ENCODE measurements around the gene LCNL1. TPM values are rescaled to one million over a fixed set of nuclear protein-coding genes. Genes with fewer than 3 reads are reported as not detected.

The LCNL1 gene
- total RNA-seq, 1 experiment from 2014 or later = not detected

DNA sequence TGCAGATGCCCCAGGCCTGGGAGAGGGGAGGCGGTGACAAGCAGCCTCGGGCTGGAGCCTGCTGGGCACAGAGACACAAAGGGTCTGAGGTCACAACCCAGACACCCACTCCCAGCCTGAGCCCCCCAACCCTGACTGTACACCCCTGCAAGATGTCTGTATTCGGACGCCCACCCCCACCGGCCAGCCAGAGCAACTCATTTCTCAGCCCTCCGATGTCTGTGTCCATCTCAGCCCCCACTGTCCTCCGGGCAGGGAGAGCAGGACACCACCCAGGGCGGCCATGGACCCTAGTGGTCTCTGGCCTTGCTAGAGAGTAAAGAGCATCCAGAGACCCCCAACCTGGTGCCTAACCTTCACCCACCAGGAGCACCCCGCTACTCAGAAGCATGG lies 26.9 kb upstream of the LCNL1 start:
- DNase-seq (ENCODE audit: low read depth) = no peak
- in situ Hi-C loops (cut with HindIII; ENCODE audit: low pct_unique_long_range_greater_than_20kb, low sequenced_read_pairs) = no loop called here

DNA sequence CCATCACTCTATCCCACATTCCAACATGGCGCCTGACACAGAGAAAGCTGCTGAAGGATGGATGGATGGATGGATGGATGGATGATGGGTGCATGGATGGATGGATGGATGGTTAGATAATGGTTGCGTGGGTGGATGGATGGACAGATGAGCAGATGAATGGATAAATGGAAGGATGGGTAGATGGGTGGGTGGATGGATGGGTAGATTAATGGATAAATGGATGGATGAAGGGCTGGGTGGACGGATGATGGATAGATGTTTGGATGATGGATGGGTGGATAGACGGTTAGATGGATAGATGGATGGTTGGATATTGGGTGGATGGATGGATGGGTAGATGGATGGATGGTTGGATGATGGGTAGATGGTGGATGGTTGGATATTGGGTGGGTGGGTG lies 26.2 kb upstream of the LCNL1 start:
- in situ Hi-C loops (cut with HindIII; ENCODE audit: low pct_unique_long_range_greater_than_20kb, low sequenced_read_pairs) = no loop called here
- DNase-seq (ENCODE audit: low read depth) = no peak

DNA sequence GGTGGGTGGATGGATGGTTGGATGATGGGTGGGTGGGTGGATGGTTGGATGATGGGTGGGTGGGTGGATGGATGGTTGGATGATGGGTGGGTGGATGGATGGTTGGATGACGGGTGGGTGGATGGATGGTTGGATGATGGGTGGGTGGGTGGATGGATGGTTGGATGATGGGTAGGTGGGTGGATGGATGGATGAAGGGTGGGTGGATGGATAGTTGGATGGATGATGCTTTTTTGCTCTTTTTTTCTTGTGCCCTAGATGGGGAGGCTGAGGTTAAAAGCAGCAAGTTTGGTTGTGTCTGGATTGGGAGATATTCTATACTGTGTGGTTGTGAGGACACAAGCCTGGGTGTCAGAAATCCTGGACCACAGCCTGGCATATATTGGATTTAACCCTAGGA lies 25.3 kb upstream of the LCNL1 start:
- in situ Hi-C loops (cut with HindIII; ENCODE audit: low pct_unique_long_range_greater_than_20kb, low sequenced_read_pairs) = no loop called here
- no peak for DNase-seq (ENCODE audit: low read depth)

DNA sequence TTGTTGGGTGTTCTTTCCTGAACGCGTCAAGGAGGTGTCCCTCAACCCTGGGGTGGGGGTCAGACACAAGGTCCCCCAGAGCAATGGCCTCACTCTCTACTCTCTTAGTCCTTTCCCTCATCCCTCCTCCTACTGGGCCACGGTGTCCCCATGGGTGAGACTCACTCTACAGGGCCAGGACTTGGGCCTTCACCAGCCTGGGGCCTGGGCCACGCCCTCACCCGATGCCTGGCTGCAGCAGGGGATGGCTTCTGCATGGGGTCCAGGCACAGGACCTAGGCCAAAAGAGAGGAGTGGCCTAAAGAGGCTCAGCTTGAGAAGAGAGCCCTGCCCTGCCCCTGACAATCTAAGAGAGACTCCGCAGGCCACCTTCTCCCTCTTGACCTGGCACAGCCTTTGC lies 24.9 kb upstream of the LCNL1 start:
- no peak for DNase-seq (ENCODE audit: low read depth)
- in situ Hi-C loops (cut with HindIII; ENCODE audit: low pct_unique_long_range_greater_than_20kb, low sequenced_read_pairs) = no loop called here

DNA sequence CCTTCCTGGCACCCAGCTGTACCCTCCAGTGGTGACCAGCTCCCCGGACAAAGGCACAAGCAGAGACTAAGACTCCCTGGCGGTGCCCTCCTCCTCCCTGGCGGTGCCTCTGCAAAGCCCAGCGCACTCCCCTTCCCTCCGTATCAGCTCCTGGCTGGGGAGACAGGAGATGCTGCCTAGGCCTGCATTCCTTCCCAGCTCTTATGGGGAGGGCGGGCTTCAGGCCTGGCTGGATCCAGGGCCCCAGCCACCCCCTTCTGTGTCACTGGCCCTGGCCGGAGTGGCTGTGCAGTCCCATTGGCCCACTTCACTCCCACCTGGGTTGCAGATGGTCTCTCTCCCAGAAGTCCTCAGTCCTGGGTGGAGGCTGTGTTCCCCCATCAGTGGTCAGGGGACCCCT lies 24.3 kb upstream of the LCNL1 start:
- no peak for DNase-seq (ENCODE audit: low read depth)
- in situ Hi-C loops (cut with HindIII; ENCODE audit: low pct_unique_long_range_greater_than_20kb, low sequenced_read_pairs) = no loop called here

DNA sequence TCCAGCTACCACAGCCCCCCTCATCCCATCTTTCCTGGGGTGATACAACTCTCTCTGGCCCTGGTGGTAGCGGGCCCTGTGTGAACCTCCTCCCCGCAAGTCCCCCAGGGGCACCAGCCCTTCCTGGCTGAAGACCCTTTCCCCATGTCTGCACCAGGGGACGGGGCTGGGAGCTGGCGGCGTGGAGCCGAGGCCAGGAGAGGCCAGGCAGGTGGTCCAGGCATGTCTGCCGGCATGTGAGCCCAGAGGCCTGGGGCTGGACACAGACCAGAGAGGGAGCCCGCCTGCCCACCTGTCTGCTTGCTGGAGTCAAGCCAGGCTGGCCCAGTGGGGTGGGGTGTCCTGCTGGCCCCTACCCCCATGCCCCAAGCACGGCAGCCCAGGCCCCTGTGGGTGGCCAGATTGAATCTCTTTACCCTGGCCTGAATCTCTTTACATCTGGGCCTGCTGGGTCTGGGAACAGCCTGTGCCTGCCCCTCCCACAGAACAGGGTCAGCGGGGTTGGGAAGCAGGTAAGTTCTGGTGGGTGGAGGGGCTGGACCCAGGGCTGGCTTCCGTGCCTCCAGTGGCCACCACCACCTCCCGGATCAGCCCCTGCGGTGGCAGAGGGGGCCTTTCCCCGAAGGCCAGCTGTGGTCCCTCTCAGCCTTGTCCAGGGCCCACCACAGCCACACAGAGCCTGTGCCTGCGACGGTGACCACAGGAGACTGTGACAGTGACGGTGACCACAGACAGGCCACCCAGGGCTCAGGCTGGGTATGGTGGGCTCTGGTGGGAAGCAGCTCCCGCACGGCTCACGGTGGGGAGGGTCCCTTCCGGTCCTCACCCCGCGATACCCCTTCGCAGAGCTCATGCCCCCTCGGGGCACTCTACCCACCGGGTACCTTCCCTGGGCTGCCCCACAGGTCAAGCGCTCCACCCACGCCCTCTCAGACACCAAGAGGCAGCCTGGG lies 23.6 kb upstream of the LCNL1 start:
- in situ Hi-C loops (cut with HindIII; ENCODE audit: low pct_unique_long_range_greater_than_20kb, low sequenced_read_pairs) = no loop called here

DNA sequence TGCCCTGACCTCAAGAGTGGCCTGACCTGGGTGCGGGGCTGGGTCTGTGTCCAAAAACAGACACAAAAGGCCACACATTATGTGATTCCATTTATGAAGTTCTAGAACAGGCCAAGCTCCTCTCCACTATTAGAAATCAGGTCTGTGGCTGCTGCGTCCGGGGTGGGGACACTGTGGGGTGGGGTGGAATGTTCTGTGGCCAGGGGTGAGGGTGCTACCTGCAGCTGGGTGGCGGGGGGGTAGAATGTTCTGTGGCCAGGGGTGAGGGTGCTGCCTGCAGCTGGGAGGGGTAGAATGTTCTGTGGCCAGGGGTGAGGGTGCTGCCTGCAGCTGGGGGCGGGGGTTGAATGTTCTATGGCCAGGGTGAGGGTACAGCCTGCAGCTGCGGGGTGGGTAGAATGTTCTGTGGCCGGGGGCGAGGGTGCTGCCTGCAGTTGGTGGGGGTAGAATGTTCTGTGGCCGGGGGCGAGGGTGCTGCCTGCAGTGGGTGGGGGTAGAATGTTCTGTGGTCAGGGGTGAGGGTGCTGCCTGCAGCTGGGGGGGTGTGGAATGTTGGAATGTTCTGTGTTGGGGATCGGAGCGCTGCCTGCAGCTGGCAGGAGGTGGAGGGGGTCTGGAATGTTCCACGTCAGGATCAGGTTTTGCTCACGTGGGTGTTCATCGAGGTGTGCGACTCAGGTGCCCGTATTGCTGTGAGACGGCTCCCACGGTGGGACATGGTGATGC lies 22.4 kb upstream of the LCNL1 start:
- no peak for DNase-seq (ENCODE audit: low read depth)
- in situ Hi-C loops (cut with HindIII; ENCODE audit: low pct_unique_long_range_greater_than_20kb, low sequenced_read_pairs) = no loop called here

More for the DNA sequence above, 23.6 kb upstream of the LCNL1 start:
- DNase-seq (ENCODE audit: low read depth) = no peak

DNA sequence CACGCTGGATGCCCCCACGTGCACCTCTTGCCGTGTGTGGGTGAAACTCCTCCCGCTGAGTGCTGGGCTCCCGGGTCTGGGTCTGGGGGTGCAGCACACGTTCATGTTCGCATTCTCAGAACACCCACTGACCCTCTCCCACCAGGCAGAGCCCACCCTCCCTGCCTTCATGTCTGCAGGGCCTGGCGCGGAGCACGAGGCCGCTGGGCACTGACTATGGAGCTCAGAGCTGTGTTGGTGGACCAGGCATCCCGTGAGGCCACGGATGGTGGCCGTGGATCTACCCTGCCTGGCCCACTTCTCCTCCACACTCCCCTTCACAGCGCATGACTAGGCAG lies 21.9 kb upstream of the LCNL1 start:
- DNase-seq (ENCODE audit: low read depth) = no peak
- in situ Hi-C loops (cut with HindIII; ENCODE audit: low pct_unique_long_range_greater_than_20kb, low sequenced_read_pairs) = no loop called here

DNA sequence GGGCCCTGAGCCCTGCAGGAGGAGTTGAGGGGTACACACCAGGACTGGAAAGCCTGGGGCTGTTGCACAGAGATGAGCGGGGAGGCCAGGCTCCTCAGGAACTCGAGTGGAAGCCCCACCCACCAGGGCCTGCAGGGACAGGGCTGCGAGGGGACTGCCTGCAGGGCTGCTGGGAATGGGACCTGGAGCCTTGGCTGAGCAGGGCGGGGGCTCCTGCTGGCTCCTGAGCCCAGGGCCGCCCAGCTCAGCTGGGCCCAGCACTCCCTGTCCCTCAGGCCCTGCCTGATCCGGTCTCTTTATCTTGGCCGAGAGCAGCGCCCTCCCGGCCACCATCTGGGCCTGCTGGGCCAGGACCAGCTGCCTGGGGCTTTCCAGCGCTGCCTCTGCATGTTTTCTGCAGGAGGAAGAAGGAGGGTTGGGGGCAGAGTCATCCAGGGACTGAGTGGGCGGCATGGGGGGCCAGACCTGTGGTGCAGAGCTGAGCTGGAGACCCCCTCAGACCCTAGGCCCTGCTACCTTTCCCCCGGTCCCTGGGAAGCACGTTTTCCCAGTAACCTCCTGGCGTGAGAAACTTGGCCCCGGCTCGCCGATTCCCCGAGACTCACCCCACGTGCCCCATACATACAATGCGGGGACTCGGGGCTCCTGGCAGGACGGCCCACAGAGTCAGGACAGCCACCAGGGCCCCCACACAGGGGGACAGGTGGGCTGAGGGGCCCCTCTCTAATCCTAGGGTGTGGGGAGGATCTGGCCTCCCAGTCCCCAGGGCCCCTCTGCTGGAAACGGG lies 21.3 kb upstream of the LCNL1 start:
- in situ Hi-C loops (cut with HindIII; ENCODE audit: low pct_unique_long_range_greater_than_20kb, low sequenced_read_pairs) = no loop called here
- no peak for DNase-seq (ENCODE audit: low read depth)

DNA sequence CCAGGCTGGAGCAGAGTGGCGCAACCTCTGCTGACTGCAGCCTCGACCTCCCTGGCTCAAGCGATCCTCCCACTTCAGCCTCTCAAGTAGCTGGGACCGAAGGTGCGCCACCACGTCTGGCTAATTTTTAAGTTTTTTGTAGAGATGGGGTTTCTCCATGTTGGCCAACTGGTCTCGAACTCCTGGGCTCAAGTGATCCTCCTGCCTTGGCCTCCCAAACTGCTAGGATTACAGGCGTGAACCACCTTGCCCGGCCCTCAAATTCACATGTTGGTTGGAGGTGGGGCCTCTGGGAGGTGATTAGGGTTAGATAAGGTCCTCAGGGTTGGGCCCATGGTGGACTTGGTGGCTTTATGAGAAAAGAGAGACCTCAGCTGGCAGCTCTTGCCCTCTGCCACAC lies 20.6 kb upstream of the LCNL1 start:
- DNase-seq (ENCODE audit: low read depth) = no peak
- in situ Hi-C loops (cut with HindIII; ENCODE audit: low pct_unique_long_range_greater_than_20kb, low sequenced_read_pairs) = no loop called here

DNA sequence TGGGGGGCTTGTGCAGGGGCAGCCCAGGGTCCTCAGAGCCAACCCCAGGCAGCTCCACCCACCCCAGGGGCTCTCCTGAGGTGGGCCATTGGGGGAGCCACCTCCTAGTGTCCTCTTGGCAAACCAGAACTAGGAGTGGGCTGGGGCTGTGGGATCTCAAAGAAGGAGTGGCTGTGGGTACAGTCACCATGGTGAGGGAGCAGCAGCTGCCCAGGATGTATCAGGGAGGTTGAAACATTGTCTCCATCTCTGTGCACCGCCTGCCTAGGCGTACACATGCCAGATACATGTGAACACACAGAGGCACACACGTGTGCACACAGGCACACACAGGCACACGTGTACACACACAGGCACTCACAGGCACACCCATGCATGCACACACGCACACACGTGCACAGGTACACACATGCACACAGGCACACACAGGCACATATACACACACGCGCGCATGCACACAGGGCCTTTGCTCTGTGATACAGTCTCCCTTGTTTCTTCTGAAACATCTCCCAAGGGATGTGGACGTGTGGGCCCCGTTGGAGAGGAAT lies 20.0 kb upstream of the LCNL1 start:
- no peak for DNase-seq (ENCODE audit: low read depth)
- in situ Hi-C loops (cut with HindIII; ENCODE audit: low pct_unique_long_range_greater_than_20kb, low sequenced_read_pairs) = no loop called here

DNA sequence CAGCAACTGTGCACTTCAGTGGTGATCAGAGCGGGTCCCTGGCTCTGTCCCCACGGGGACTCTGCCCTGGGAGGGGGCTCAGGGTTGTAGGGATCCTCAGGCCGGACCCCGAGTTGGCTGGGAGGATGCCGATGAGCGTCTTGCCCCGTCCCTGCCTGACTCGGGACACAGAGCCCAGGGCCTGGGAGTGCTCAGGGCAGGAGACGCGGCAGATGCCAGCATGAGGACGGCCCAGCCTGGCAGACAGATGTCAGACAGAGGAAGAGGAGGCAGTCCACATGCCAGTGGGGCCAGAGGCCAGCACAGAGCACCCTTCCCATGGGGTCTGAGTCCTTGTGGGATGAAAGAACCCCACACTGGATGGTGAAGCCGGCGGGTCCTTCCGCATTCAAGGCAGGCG lies 19.5 kb upstream of the LCNL1 start:
- DNase-seq (ENCODE audit: low read depth) = no peak
- in situ Hi-C loops (cut with HindIII; ENCODE audit: low pct_unique_long_range_greater_than_20kb, low sequenced_read_pairs) = no loop called here

DNA sequence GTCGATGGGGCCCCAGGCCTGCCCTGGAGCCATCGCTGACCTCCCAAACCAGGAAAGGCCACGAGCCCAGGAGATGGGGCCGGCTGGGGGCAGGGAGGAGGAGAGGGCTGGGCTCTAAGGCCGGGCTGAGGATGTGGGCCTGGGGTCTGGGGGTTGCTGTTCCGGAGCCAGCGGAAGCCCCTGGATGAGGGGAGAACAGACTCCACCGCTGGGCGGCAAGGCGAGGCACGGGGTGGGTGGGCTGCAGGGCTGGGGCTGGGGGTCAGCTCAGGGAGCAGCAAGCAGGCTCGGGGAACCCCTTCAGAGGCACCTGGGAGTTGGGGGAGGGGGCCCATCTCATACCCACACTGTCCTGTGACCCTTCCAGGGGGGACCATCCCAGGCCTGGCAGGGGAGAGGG lies 19.0 kb upstream of the LCNL1 start:
- no peak for DNase-seq (ENCODE audit: low read depth)
- in situ Hi-C loops (cut with HindIII; ENCODE audit: low pct_unique_long_range_greater_than_20kb, low sequenced_read_pairs) = no loop called here

DNA sequence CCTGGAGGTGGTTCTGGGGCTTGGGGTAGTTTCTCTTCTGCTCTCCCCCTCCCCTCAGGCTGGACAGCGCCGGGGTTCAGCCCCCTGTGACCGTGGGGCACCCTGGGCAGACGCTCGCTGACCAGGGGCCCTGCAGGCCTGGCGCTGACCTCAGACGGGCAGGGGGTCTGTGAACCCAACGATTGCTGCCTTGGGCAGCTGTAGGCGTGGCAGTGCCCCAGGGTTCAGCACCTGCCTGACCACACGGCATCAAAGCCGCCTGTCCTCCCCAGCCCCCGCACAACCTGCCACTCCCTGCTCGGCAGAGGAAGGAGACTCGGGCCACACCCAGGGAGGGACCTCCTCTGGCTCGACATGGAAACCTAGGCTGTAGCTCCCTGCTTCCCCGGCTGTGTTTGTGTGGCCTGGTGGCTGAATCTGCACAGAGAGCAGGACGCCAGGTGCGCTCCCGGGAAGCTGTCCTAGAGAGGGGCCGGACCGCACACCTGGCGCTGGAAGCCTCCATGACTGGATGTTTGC lies 18.6 kb upstream of the LCNL1 start:
- in situ Hi-C loops (cut with HindIII; ENCODE audit: low pct_unique_long_range_greater_than_20kb, low sequenced_read_pairs) = no loop called here
- DNase-seq (ENCODE audit: low read depth) = no peak

DNA sequence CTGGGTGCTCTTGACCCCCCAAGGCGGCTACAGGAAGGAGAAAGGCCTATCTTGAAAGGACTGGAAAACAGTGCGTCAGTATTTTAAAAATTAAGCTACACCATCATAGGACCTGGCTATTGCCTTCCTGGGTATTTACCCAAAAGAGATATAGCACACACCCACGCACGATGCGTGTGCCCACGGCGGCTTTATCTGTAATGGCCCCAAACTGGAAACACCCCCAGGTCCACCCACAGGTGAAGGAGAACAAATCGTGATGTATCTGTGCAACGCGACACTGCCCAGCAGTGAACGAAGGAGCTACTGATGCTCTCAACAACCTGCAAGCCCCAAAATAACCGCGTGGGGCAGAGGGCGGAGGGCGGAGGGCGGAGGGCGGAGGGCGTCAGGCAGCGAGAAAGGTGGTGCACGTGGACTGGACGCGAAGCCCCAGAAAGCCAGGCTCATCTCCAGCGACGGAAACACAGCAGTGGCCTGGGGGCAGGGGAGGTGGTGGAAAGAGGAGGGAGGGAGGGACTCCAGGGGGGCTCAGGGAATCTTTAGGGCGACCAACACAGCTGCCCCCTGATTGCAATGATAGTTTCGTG lies 17.9 kb upstream of the LCNL1 start:
- in situ Hi-C loops (cut with HindIII; ENCODE audit: low pct_unique_long_range_greater_than_20kb, low sequenced_read_pairs) = no loop called here
- DNase-seq (ENCODE audit: low read depth) = no peak

DNA sequence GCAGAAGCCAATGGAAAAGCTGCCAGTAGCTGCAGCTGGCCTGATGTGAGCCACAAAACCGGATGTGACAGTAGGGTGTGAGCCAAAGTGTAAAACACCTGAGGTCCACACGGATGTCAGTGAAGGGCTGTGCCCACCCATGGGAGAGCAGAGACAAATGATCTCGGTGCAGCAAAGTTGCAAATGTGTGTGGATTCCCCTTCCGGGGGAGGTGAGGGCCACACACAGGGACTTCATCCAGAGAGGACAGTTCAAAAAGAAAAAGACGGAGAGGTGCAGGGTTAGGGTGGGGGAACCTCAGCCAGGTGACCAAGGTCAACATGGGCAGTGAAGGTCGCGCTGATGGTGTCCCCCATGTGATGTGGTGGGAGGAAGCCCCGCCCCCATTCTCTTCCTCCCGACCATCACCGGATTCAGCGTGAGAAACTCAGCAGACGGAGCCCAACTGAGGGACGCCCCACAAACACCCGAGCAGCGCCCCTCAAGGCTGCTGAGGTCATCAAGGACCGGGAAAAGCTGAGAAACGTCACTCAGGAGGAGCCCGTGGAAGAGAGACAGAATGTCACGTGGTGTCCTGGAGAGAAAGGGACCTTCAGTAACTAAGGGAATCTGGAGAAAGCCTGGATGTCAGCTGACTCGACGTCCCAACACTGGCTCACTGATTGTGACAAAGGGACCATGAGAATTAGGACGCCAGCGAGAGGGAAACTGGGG lies 16.9 kb upstream of the LCNL1 start:
- in situ Hi-C loops (cut with HindIII; ENCODE audit: low pct_unique_long_range_greater_than_20kb, low sequenced_read_pairs) = no loop called here
- DNase-seq (ENCODE audit: low read depth) = no peak

DNA sequence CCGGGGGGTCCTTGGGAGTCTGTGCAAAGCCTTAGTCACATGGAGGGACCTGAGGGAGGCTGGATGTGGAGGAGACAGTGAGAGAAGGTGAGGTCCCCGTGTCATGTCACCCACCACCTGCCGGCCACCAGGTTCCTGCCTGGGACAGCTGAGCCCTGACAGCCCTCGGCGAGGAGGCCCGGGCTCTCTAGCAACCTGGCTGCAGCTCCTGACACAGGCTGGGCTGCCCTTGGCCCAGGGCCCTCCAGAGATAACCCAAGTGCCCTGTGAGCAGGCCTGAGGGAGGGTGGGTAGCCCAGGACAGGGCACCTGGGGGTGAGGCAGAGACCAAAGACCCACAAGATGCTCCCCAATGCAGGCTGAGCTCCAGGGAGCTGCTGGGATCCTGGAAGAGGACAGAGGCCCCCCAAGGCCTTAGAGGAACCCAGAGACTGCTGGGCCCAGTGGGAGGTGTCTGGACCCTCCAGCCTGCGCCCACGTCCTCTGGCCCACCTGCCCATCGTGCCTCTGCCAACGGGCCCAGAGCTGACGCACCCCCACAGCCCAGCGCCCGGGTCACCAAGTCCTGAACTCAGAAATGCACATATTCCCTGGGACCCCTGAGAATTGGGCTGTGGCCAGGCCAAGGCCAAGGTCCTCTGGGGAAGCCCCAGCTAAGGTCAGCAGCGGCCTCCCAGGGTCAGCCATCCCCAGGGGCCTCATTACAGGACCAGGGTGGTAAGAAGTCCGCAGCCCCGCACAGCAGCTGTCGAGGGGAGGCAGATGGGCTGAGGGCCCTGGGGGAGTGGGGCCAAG lies 14.3 kb upstream of the LCNL1 start:
- DNase-seq (ENCODE audit: low read depth) = no peak
- in situ Hi-C loops (cut with HindIII; ENCODE audit: low pct_unique_long_range_greater_than_20kb, low sequenced_read_pairs) = no loop called here

Measured in Caki2 (cell line).